Astrocyte (in vitro differentiated cells and primary cell): ENCODE results near the gene ZBTB16. TPM values are rescaled to one million over a fixed set of nuclear protein-coding genes. Genes with fewer than 3 reads are reported as not detected.

Source experiments
- DNase-seq: peaks from one replicate; pipeline ENCODE4 v3.0.0-alpha.2; 2010; ENCODE audit warnings: low read depth
- FAIRE-seq: peaks from 2 replicates; lab custom pipeline; 2011; peaks lifted over from hg19 to GRCh38; lab: Jason Lieb, UNC
- H2AFZ ChIP-seq: 2 replicates; pipeline ENCODE4 v1.6.0; 2012; ENCODE audit warnings: low read depth, low read length, inconsistent platforms
- H3K27ac ChIP-seq: 2 replicates; pipeline ENCODE4 v1.5.1; 2011; ENCODE audit warnings: low read depth, low read length, inconsistent platforms
- H3K27me3 ChIP-seq: 2 replicates; pipeline ENCODE4 v1.6.0; 2011; ENCODE audit warnings: low read length, inconsistent platforms; ENCODE audit not compliant: insufficient read depth
- H3K36me3 ChIP-seq: 2 replicates; pipeline ENCODE4 v1.5.1; 2011; ENCODE audit warnings: low read length, inconsistent platforms; ENCODE audit not compliant: insufficient read depth
- H3K4me1 ChIP-seq: 2 replicates; pipeline ENCODE4 v1.5.1; 2011; ENCODE audit warnings: low read length, inconsistent platforms; ENCODE audit not compliant: insufficient read depth
- H3K4me2 ChIP-seq: 2 replicates; pipeline ENCODE4 v1.6.0; 2012; ENCODE audit warnings: low read length, inconsistent platforms
- H3K4me3 ChIP-seq: 2 replicates; pipeline ENCODE4 v1.5.1; 2011; ENCODE audit warnings: low read depth, mild to moderate bottlenecking, low read length, inconsistent platforms; ENCODE audit not compliant: insufficient read depth
- H3K79me2 ChIP-seq: 2 replicates; pipeline ENCODE4 v1.6.0; 2012; ENCODE audit warnings: mild to moderate bottlenecking, low read length, inconsistent platforms; ENCODE audit not compliant: insufficient read depth
- H3K9ac ChIP-seq: 2 replicates; pipeline ENCODE4 v1.6.0; 2012; ENCODE audit warnings: mild to moderate bottlenecking, low read length, inconsistent platforms
- H3K9me3 ChIP-seq: 2 replicates; pipeline ENCODE4 v1.5.1; 2012; ENCODE audit warnings: low read depth, mild to moderate bottlenecking, low read length, inconsistent platforms; ENCODE audit not compliant: insufficient read depth
- H4K20me1 ChIP-seq: 2 replicates; pipeline ENCODE4 v1.6.0; 2012; ENCODE audit warnings: low read length, inconsistent platforms; ENCODE audit not compliant: insufficient read depth
- H3K27ac Mint-ChIP-seq: one replicate; pipeline ENCODE4 v1.8.0; 2021; ENCODE audit warnings: mild to moderate bottlenecking, mixed read lengths; ENCODE audit not compliant: unreplicated experiment
- H3K27me3 Mint-ChIP-seq: one replicate; pipeline ENCODE4 v1.8.0; 2021; ENCODE audit warnings: low read depth, mixed read lengths; ENCODE audit not compliant: unreplicated experiment
- H3K36me3 Mint-ChIP-seq: one replicate; pipeline ENCODE4 v1.8.0; 2021; ENCODE audit warnings: low read depth, mixed read lengths; ENCODE audit not compliant: unreplicated experiment
- H3K4me1 Mint-ChIP-seq: one replicate; pipeline ENCODE4 v1.8.0; 2021; ENCODE audit warnings: low read depth, mixed read lengths; ENCODE audit not compliant: unreplicated experiment
- H3K4me3 Mint-ChIP-seq: one replicate; pipeline ENCODE4 v1.8.0; 2021; ENCODE audit warnings: mild to moderate bottlenecking, moderate library complexity, mixed read lengths; ENCODE audit not compliant: unreplicated experiment
- H3K9me3 Mint-ChIP-seq: one replicate; pipeline ENCODE4 v1.8.0; 2021; ENCODE audit warnings: mild to moderate bottlenecking, mixed read lengths; ENCODE audit not compliant: unreplicated experiment
- EZH2 ChIP-seq: IDR thresholded peaks from 2 replicates; pipeline ENCODE4 v1.6.1; 2012; ENCODE audit warnings: mild to moderate bottlenecking, low read length, inconsistent platforms; ENCODE audit not compliant: insufficient read depth
- total RNA-seq: library from RNA; stranded (reverse); gene quantifications from 2 replicates; pipeline ENCODE4 v1.2.1, GENCODE V29; 2021
- TF ChIP-seq, protein P1 (sequence below): IDR thresholded peaks from 2 replicates; pipeline ENCODE4 v1.5.1; 2011; ENCODE audit warnings: low read depth, mild to moderate bottlenecking, inconsistent platforms, low read length, moderate library complexity; ENCODE audit not compliant: insufficient read depth

ZBTB16 gene
- total RNA-seq, 1 donor from 2014 or later: 0.50 TPM

DNA sequence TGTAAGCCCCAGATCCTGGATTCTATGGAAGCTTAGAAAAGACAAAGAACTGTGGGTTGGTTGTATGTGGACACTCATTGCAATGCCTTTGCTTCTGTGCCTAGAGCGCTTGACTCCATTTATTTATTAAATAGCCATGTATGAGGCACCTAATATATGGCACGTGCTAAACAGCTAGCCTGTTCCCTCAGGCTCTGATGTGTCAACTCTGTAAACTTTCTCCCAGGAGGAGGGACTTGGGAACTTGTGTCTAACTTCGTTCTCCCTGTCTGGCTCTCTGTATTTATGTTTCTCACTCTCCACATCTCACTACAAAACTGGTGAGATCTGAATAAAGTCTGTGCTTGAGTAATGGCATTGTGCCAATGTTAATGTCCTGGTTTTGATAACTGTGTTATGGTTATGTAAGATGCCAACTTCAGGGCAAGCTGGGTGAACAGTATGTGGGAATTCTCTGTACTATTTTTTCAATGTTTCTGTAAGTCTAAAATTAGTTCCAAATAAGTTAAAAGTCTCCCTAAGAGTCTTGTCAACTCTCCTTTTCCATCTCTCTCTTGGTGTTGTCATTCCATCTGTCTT is 34.1 kb upstream of the ZBTB16 start:
- H3K9me3 ChIP-seq: no peaks in the 10 kb centered on the region
- no peak overlapping the region for H3K4me2 ChIP-seq
- H3K36me3 ChIP-seq: no peaks in the 10 kb centered on the region
- H3K27ac Mint-ChIP-seq: no peak overlapping the region
- H3K4me1 Mint-ChIP-seq: no peaks in the 10 kb centered on the region
- no peaks in the 10 kb centered on the region for H3K27me3 ChIP-seq
- H3K4me1 ChIP-seq: no peaks in the 10 kb centered on the region
- FAIRE-seq (no peak), DNase-seq (no peak)
- no peaks in the 10 kb centered on the region for H3K79me2 ChIP-seq
- no peak overlapping the region for H3K9ac ChIP-seq
- TF ChIP-seq EZH2: no peak
- TF ChIP-seq, protein P1, sequence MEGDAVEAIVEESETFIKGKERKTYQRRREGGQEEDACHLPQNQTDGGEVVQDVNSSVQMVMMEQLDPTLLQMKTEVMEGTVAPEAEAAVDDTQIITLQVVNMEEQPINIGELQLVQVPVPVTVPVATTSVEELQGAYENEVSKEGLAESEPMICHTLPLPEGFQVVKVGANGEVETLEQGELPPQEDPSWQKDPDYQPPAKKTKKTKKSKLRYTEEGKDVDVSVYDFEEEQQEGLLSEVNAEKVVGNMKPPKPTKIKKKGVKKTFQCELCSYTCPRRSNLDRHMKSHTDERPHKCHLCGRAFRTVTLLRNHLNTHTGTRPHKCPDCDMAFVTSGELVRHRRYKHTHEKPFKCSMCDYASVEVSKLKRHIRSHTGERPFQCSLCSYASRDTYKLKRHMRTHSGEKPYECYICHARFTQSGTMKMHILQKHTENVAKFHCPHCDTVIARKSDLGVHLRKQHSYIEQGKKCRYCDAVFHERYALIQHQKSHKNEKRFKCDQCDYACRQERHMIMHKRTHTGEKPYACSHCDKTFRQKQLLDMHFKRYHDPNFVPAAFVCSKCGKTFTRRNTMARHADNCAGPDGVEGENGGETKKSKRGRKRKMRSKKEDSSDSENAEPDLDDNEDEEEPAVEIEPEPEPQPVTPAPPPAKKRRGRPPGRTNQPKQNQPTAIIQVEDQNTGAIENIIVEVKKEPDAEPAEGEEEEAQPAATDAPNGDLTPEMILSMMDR: no peak
- no peak overlapping the region for H2AFZ ChIP-seq
- H3K9me3 Mint-ChIP-seq: no peaks in the 10 kb centered on the region
- no peaks in the 10 kb centered on the region for H3K36me3 Mint-ChIP-seq
- H4K20me1 ChIP-seq: no peaks in the 10 kb centered on the region
- no peak overlapping the region for H3K27ac ChIP-seq
- peaks cover 57% of the 10 kb centered on the region for H3K27me3 Mint-ChIP-seq
- H3K4me3 ChIP-seq: no peak overlapping the region
- H3K4me3 Mint-ChIP-seq: no peak overlapping the region

- no peaks in the 10 kb centered on the region for H3K4me1 Mint-ChIP-seq
- H3K27me3 Mint-ChIP-seq: peaks cover 63% of the 10 kb centered on the region
- Histone ChIP-seq H3K27ac (no peak overlapping the region), H3K4me3 (no peak overlapping the region), H3K36me3 (no peaks in the 10 kb centered on the region), H3K4me2 (no peak overlapping the region), H2AFZ (no peak overlapping the region), H4K20me1 (no peaks in the 10 kb centered on the region), H3K9me3 (no peaks in the 10 kb centered on the region), H3K4me1 (no peaks in the 10 kb centered on the region), H3K79me2 (no peaks in the 10 kb centered on the region), H3K9ac (no peak overlapping the region), H3K27me3 (no peaks in the 10 kb centered on the region)
- no peak for TF ChIP-seq EZH2
- TF ChIP-seq, protein P1: no peak
- DNase-seq: no peak
- no peaks in the 10 kb centered on the region for H3K9me3 Mint-ChIP-seq
- H3K27ac Mint-ChIP-seq: no peak overlapping the region
- no peak overlapping the region for H3K4me3 Mint-ChIP-seq
- FAIRE-seq: no peak
- H3K36me3 Mint-ChIP-seq: no peaks in the 10 kb centered on the region
These were observed 33.2 kb upstream of the ZBTB16 start for GRCh38 chr11:114026355-114026754.

DNA sequence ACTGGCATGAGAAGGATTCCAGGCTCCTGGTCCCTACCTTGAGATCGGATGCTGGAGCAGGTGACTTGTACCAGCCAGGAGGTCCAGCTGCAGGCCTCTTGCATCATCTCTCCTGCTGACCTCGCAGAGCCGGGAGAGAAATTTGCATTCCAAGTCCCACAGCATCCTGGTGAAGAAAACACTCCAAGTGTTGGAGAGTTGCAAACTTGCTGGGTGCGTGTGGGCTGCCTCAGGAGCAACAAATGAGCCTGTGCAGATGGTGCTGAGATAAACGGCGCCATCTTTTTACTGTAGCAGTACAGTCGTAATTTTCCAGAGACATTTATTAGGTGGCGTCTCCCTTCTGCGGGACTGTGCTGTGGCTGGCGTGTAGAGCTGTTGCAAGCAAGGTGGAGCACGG is 32.1 kb upstream of the ZBTB16 start:
- Histone ChIP-seq H3K79me2 (no peaks in the 10 kb centered on the region), H4K20me1 (no peaks in the 10 kb centered on the region), H3K4me3 (no peak overlapping the region), H3K27me3 (no peaks in the 10 kb centered on the region), H3K4me2 (no peak overlapping the region), H3K27ac (no peak overlapping the region), H3K9me3 (no peaks in the 10 kb centered on the region), H3K9ac (no peak overlapping the region), H2AFZ (no peak overlapping the region), H3K4me1 (no peaks in the 10 kb centered on the region), H3K36me3 (no peaks in the 10 kb centered on the region)
- TF ChIP-seq EZH2: no peak
- H3K4me3 Mint-ChIP-seq: no peak overlapping the region
- H3K27me3 Mint-ChIP-seq: peaks cover 74% of the 10 kb centered on the region
- FAIRE-seq (no peak), DNase-seq (no peak)
- no peaks in the 10 kb centered on the region for H3K36me3 Mint-ChIP-seq
- H3K27ac Mint-ChIP-seq: no peak overlapping the region
- H3K4me1 Mint-ChIP-seq: no peaks in the 10 kb centered on the region
- H3K9me3 Mint-ChIP-seq: no peaks in the 10 kb centered on the region
